Lung (tissue), 12 donors: ENCODE measurements around the gene EXOSC9. TPM values are rescaled to one million over a fixed set of nuclear protein-coding genes. Genes with fewer than 3 reads are reported as not detected.

Experiments
- ATAC-seq: fragments of 200-7000 bp; cut with Tn5 transposase; one replicate; pipeline ENCODE4 v1.9.1; 2020; ENCODE audit warnings: moderate number of reproducible peaks; ENCODE audit not compliant: insufficient read depth, low FRiP score
- DNase-seq, 3 donors: peaks; one replicate each; pipeline ENCODE4 v3.0.0-alpha.2; 2013 to 2017
- H3K27ac ChIP-seq, 2 donors: one replicate each; pipeline ENCODE4 v1.5.1; 2013; ENCODE audit warnings: mild to moderate bottlenecking in 2 of 2, moderate library complexity in 2 of 2, control low read depth in 1 of 2, inconsistent platforms in 1 of 2, low read depth in 1 of 2, low read length in 1 of 2
- H3K27me3 ChIP-seq, 3 donors: one replicate each; pipeline ENCODE4 v1.5.1; 2013; ENCODE audit warnings: low read length in 2 of 3; ENCODE audit not compliant: control insufficient read depth in 3 of 3, insufficient read depth in 3 of 3
- H3K36me3 ChIP-seq, 4 donors: one replicate each; pipeline ENCODE4 v1.5.1; 2013; ENCODE audit warnings: low read length in 4 of 4, mild to moderate bottlenecking in 1 of 4, moderate library complexity in 1 of 4; ENCODE audit not compliant: control insufficient read depth in 4 of 4, insufficient read depth in 4 of 4
- H3K4me1 ChIP-seq, 5 donors: one replicate each; pipeline ENCODE4 v1.5.1; 2013; ENCODE audit warnings: low read length in 5 of 5, mild to moderate bottlenecking in 2 of 5, moderate library complexity in 1 of 5; ENCODE audit not compliant: control insufficient read depth in 5 of 5, insufficient read depth in 5 of 5
- H3K4me3 ChIP-seq: one replicate; pipeline ENCODE4 v1.5.1; 2013; ENCODE audit warnings: mild to moderate bottlenecking, control low read depth, moderate library complexity
- H3K9ac ChIP-seq, 2 donors: one replicate each; pipeline ENCODE4 v1.5.1; 2013; ENCODE audit warnings: low read length in 2 of 2, control low read depth in 1 of 2; ENCODE audit not compliant: insufficient read depth in 1 of 2
- H3K9me3 ChIP-seq, 4 donors: one replicate each; pipeline ENCODE4 v1.5.1; 2013; ENCODE audit warnings: low read length in 3 of 4, mild to moderate bottlenecking in 1 of 4, moderate library complexity in 1 of 4; ENCODE audit not compliant: control insufficient read depth in 4 of 4, insufficient read depth in 3 of 4
- WGBS, 2 donors: extraction: QIAGEN DNeasy Blood & Tissue Kit; methylation state at CpG; one replicate each; pipeline ENCODE4 v1.1.7; 2013; 5-methylcytosine and 5-hydroxymethylcytosine counted together
- polyA plus RNA-seq, 2 donors: library from polyadenylated mRNA; stranded (reverse); fragments of 200-250 nt; gene quantifications; one replicate each; pipeline ENCODE4 v1.2.1, GENCODE V29; 2013
- total RNA-seq, 2 donors: library from RNA; depleted of rRNA in 1 of 2; stranded (reverse); fragments of >200 nt in 1 of 2; gene quantifications; one replicate each; pipeline ENCODE4 v1.2.1, GENCODE V29; 2014 to 2021
- TF ChIP-seq, protein P1 (sequence below): IDR thresholded peaks from 2 replicates; pipeline ENCODE4 v1.5.1; 2012; ENCODE audit warnings: mild to moderate bottlenecking; ENCODE audit errors: control extremely low read depth, extremely low read depth
- donor health status: control.
- donor health status: control.
- donor health status: Bipolar disorder and iron deficiency.
- donor health status: healthy.
- donor health status: DM: yes; HTN: yes; CAD: no.

EXOSC9 gene
- total and polyA plus RNA-seq, 4 donors, result 15.9 to 30.9 (median 25.3) TPM

DNA sequence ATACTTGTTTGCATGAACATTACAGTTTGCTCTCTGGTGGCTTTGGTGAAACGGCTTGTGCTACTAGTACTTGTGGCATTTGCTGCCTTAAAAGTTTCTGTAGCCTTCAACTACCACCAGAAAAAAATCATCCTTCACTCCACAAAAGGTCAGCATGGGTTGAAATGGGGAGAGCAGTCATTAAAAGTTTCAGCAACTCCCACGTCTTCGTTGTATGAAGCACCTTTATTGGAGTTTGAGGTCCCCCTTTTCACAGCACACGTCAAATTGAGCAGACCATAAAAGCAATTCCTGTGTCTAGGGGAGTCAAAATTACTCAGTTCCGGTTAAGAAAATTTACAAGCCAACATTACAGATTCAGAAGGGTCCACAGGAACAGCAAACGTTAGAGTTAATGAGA, 45.5 kb downstream of the EXOSC9 start:
- Histone ChIP-seq H3K27me3 (no peaks in the 10 kb centered on the region), H3K9ac (no peak overlapping the region), H3K9me3 (no peaks in the 10 kb centered on the region), H3K27ac (no peak overlapping the region), H3K4me3 (no peak overlapping the region), H3K36me3 (peaks cover 6 to 20% (median 12%) of the 10 kb centered on the region in 4 donors), H3K4me1 (no peaks in the 10 kb centered on the region)
- TF ChIP-seq, protein P1, sequence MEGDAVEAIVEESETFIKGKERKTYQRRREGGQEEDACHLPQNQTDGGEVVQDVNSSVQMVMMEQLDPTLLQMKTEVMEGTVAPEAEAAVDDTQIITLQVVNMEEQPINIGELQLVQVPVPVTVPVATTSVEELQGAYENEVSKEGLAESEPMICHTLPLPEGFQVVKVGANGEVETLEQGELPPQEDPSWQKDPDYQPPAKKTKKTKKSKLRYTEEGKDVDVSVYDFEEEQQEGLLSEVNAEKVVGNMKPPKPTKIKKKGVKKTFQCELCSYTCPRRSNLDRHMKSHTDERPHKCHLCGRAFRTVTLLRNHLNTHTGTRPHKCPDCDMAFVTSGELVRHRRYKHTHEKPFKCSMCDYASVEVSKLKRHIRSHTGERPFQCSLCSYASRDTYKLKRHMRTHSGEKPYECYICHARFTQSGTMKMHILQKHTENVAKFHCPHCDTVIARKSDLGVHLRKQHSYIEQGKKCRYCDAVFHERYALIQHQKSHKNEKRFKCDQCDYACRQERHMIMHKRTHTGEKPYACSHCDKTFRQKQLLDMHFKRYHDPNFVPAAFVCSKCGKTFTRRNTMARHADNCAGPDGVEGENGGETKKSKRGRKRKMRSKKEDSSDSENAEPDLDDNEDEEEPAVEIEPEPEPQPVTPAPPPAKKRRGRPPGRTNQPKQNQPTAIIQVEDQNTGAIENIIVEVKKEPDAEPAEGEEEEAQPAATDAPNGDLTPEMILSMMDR, result no peak
- no peak for ATAC-seq
- no peak for DNase-seq
- WGBS, 2 donors, result 90 to 96% methylated on average over 6 of the region's 6 CpGs

GRCh38 chr4:121851354-121851753, 50.2 kb downstream of the EXOSC9 start:
- Histone ChIP-seq H3K9me3 (no peaks in the 10 kb centered on the region), H3K36me3 (peaks cover 5 to 13% (median 7%) of the 10 kb centered on the region in 4 donors), H3K4me1 (no peaks in the 10 kb centered on the region), H3K9ac (no peak overlapping the region), H3K27ac (no peak overlapping the region), H3K4me3 (no peak overlapping the region), H3K27me3 (no peaks in the 10 kb centered on the region)
- TF ChIP-seq, protein P1, result no peak
- 94 to 95% methylated on average over 1 of the region's 1 CpG for WGBS, 2 donors
- DNase-seq (no peak), ATAC-seq (no peak)

GRCh38 chr4:121860121-121860520, 59.0 kb downstream of the EXOSC9 start:
- no peaks in the 10 kb centered on the region for H3K27me3 ChIP-seq
- TF ChIP-seq, protein P1, result no peak

DNA sequence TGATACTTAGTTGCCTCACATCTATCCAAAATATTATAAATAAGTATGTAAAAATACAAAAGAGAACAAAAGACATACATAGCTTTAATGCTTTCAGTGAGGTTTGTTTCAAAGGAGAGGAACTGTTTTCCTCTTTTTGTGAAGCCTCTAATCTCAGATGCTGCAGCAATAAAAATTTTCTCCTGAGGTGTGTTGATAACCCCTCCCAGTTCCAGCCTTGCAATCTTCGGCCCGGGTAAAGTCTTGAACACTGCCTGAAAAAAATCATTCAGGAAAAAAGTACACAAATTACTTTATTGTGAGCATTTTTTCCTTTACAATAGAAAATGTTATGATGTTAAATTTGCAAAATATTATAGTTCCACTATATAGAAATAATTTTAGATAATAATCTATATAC, 60.3 kb downstream of the EXOSC9 start:
- Histone ChIP-seq H3K27ac (no peak overlapping the region), H3K4me3 (no peak overlapping the region), H3K27me3 (no peaks in the 10 kb centered on the region), H3K36me3 (peaks cover 0 to 10% (median 3%) of the 10 kb centered on the region in 4 donors), H3K9me3 (no peaks in the 10 kb centered on the region), H3K9ac (no peak overlapping the region), H3K4me1 (no peaks in the 10 kb centered on the region)
- WGBS, 2 donors, result 94 to 95% methylated on average over 2 of the region's 2 CpGs
- ATAC-seq, result no peak
- DNase-seq, result no peak
- TF ChIP-seq, protein P1, result no peak

More at GRCh38 chr4:121860121-121860520, 59.0 kb downstream of the EXOSC9 start:
- Histone ChIP-seq H3K4me3 (no peak overlapping the region), H3K9me3 (no peaks in the 10 kb centered on the region), H3K27ac (no peak overlapping the region), H3K4me1 (no peaks in the 10 kb centered on the region), H3K36me3 (peaks cover 0 to 6% (median 3%) of the 10 kb centered on the region in 4 donors), H3K9ac (no peak overlapping the region)
- ATAC-seq (no peak), DNase-seq (no peak)
